NOMO-1 (cell line): Measurements from ENCODE around the gene HSP90AA1.

Experiments
- DNase-seq, 2 experiments: peaks; one replicate each; lab custom pipeline; 2025; ENCODE audit not compliant: unreplicated experiment in 2 of 2; lab: John Stamatoyannopoulos, UW

The HSP90AA1 gene

DNA sequence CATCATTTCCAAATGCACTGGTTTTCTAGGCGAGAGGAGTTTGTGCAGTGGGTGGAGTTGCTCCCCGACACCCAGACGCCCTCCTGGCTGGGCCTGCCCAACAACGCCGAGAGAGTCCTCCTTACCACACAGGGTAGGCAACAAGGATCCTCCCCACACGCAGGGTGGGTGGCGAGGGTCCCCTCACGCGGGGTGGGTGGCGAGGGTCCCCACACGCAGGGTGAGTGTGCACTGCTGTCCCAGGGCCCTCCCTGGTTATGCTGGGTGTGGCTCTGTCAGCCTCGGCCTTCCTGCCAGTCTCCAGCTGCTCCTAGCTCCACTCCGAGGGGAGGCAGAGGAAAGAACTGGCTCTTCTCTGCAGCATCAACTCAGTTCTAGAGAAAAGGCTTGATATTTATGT, 42.3 kb downstream of the HSP90AA1 start:
- DNase-seq: no peak

DNA sequence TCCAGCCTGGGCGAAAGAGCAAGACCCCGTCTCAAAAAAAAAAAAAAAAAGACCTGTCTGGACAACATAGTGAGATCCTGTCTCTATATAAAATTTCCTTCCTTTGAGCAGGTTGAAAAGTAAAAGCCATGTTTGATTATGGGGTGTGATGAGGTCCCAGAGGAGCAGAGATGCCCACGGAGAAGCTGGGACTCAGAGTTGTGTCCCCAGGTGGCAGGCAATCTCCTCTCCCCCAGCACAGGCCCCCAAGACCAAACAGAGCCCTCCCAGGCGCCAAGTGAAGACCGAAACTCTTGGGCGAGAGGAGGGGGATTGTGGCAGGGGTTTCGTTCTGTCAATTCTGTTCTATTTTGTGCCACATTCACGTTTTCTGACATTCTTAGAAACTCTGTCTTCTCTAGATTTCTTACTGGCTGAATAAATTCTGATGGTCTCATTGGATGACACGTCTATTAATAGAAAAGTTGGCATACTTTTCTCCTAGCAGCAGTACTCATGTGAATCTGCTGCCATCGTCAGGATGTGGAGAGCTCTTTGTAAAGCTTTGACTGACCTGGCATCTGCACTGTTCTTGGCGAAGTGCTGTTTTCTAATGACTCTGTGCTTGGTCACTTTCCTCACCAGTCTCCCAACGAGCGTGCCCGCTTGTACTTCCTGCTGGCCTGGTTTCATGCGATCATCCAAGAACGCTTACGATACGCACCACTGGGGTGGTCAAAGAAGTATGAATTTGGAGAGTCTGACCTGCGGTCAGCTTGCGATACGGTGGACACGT, 43.4 kb downstream of the HSP90AA1 start:
- DNase-seq: no peak

DNA sequence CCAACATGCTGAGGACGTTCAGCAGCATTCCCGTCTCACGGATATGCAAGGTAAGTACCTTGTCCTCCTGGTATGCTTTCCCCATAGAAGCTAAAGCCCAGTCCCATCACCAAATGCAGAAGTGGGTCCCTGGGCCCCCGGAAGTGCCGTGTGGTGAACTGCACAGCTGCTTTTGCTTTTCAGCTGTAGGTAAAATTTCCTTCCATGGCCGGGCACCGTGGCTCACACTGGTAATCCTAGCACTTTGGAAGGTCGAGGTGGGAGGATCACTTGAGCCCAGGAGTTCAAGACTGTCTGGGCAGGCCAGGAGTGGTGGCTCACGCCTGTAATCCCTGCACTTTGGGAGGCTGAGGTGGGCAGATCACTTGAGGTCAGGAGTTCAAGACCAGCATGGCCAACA, 44.1 kb downstream of the HSP90AA1 start:
- no peak for DNase-seq

DNA sequence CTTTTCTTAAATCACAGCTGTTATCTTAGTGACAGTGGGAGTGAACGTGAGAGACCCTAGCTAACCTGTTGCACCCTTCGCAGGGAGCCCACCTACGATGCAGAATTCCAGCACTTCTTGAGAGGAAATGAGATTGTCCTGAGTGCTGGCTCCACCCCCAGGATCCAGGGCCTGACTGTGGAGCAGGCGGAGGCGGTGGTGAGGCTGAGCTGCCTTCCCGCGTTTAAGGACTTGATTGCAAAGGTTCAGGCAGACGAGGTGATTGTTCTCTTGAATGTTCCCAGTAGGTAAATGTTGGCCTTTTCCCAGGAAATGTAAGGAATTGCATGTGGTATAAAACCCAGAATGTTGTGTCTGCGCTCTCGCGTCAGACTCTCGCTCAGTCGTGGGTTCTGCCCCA, 46.7 kb downstream of the HSP90AA1 start:
- DNase-seq: no peak

DNA sequence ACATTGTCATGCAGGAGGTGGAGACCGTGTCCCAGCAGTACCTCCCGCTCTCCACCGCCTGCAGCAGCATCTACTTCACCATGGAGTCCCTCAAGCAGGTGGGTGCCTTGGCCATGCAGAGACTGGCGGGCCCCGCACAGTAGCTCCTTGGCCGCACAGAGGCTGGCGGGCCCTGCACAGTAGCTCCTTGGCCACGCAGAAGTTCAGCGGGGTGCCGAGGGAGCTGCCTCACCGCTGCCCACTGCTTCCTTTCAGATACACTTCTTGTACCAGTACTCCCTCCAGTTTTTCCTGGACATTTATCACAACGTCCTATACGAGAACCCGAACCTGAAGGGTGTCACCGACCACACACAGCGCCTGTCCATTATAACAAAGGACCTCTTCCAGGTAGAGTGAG, 47.7 kb downstream of the HSP90AA1 start:
- DNase-seq: no peak

DNA sequence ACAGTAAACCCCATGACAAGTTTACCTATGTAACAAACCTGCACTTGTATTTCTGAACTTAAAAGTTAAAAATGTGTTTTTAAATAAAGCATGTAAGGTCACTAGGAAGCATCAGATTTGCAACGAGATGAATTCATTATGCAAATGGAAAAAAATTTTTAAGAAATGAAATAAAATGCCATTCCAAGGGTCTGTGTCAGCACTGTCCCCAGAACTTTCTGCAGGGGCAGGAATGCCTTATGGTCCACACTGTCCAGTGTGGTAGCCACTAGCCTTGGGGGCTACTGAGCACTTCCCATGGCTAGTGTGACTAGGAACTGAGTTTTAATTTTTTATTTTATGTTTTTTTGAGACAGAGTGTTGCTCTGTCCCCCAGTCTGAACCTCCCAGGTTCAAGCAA, 49.2 kb downstream of the HSP90AA1 start:
- no peak for DNase-seq

DNA sequence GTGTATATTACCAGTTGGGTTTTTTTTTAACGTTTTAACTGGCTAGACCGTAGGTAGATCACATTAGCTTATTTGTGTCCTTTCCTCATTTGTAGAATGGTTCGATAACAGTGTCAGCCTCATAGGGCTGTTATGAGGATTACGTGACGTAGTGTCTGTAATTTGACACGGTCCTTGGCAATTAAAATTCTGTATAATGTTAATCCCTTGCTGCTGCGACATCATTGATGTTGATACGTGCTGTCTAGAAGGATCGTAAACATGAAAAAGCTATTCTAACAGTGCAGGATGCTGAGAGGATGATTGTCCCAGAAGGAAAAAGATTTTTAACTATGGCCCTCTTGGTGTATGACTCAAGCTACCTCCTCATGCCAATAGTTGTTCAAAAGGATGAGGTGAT, 50.9 kb downstream of the HSP90AA1 start:
- DNase-seq: no peak

DNA sequence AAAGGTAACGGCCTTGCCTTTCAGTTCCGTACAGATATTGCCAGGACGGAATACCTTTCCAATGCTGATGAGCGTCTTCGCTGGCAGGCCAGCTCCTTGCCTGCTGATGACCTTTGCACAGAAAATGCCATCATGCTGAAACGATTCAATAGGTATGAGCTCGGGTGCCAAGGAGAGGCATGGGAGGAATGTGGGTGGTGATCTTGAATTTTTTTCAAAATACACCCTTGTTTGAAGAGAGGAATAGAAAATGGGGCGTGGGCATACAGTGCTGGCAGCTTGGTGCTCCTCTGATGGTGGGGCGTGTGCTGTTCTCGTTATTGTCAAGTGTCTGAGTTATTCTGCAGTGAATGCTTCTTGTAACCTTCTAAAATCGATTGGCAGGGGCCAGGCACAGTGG, 52.5 kb downstream of the HSP90AA1 start:
- DNase-seq: no peak

DNA sequence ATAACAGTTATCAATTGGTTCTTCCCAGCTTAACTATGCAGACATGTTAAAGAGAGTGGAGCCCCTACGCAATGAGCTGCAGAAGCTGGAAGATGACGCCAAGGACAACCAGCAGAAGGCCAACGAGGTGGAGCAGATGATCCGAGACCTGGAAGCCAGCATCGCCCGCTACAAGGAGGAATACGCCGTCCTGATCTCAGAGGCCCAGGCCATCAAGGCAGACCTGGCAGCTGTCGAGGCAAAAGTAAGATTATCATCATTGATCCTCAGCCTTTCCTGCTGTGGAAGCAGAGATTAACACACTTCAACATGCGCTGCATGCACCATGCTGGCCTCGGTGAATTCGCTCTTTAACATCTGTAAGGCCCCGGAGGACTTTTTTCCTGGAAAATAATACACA, 53.6 kb downstream of the HSP90AA1 start:
- DNase-seq: no peak
